Small intestine (tissue), 7 donors: ENCODE results near the gene MYO1B. TPM values are rescaled to one million over a fixed set of nuclear protein-coding genes. Genes with fewer than 3 reads are reported as not detected.

Source experiments
- DNase-seq, 2 donors: peaks; one replicate each; pipeline versions ENCODE4 v3.0.0 to v3.0.0-alpha.2; 2013
- FAIRE-seq: peaks from 2 replicates; lab custom pipeline; 2012; peaks lifted over from hg19 to GRCh38; lab: Jason Lieb, UNC
- H3K27ac ChIP-seq, 3 donors: one replicate each; pipeline ENCODE4 v1.5.1; 2013; ENCODE audit warnings: low read length in 2 of 3, mild to moderate bottlenecking in 2 of 3, control low read depth in 1 of 3, inconsistent platforms in 1 of 3, low read depth in 1 of 3, moderate library complexity in 1 of 3
- H3K27me3 ChIP-seq, 3 donors: one replicate each; pipeline ENCODE4 v1.6.1; 2013; ENCODE audit warnings: low read length in 3 of 3, inconsistent platforms in 1 of 3; ENCODE audit not compliant: control insufficient read depth in 3 of 3, insufficient read depth in 3 of 3
- H3K36me3 ChIP-seq, 3 donors: one replicate each; pipeline ENCODE4 v1.6.1; 2013; ENCODE audit warnings: low read length in 3 of 3, inconsistent platforms in 1 of 3, low read depth in 1 of 3, mild to moderate bottlenecking in 1 of 3, moderate library complexity in 1 of 3; ENCODE audit not compliant: control insufficient read depth in 3 of 3, insufficient read depth in 2 of 3
- H3K4me1 ChIP-seq, 3 donors: one replicate each; pipeline ENCODE4 v1.6.1; 2013; ENCODE audit warnings: low read length in 2 of 3, inconsistent platforms in 1 of 3, low read depth in 1 of 3, mild to moderate bottlenecking in 1 of 3, moderate library complexity in 1 of 3; ENCODE audit not compliant: control insufficient read depth in 3 of 3, insufficient read depth in 2 of 3
- H3K4me3 ChIP-seq, 3 donors: one replicate each; pipeline ENCODE4 v1.5.1; 2013; ENCODE audit warnings: low read length in 3 of 3, control low read depth in 1 of 3, inconsistent platforms in 1 of 3, low read depth in 1 of 3, mild to moderate bottlenecking in 1 of 3, moderate library complexity in 1 of 3
- H3K9me3 ChIP-seq, 2 donors: one replicate each; pipeline ENCODE4 v1.6.1; 2013; ENCODE audit warnings: low read depth in 1 of 2, low read length in 1 of 2; ENCODE audit not compliant: control insufficient read depth in 2 of 2, insufficient read depth in 1 of 2
- WGBS, 3 donors: extraction: QIAGEN DNeasy Blood & Tissue Kit; methylation state at CpG; one replicate each; pipeline ENCODE4 v1.1.7; 2013; 5-methylcytosine and 5-hydroxymethylcytosine counted together
- polyA plus RNA-seq, 4 donors: library from polyadenylated mRNA; stranded (reverse) in 3 of 4; unstranded in 1 of 4; fragments of 200-250 nt in 3 of 4; fragments of 120-200 nt in 1 of 4; gene quantifications; one replicate each; pipeline versions ENCODE4 v1.2.1 to v1.2.3, GENCODE V29; 2013
- donor health status: healthy with polysubstance abuse.
- donor health status: control.
- donor health status: control.
- donor health status: Bipolar disorder and iron deficiency.
- donor health status: healthy.

Gene MYO1B
- polyA plus RNA-seq, 4 donors = 8.1 to 34.8 (median 12.9) TPM

GRCh38 chr2:191421950-191422349 is 176.7 kb downstream of the MYO1B start:
- peaks cover 2 to 12% (median 2%) of the 10 kb centered on the region in 3 donors for H3K4me1 ChIP-seq
- H3K4me3 ChIP-seq = no peak overlapping the region
- H3K27ac ChIP-seq = no peak overlapping the region
- H3K36me3 ChIP-seq = peaks cover 0 to 13% (median 0%) of the 10 kb centered on the region in 3 donors
- DNase-seq (no peak), FAIRE-seq (no peak)
- 83 to 95% (median 83%) methylated on average over 2 of the region's 2 CpGs for WGBS, 3 donors
- H3K27me3 ChIP-seq = no peaks in the 10 kb centered on the region
- no peaks in the 10 kb centered on the region for H3K9me3 ChIP-seq

- Histone ChIP-seq H3K27ac (no peak overlapping the region), H3K4me1 (no peaks in the 10 kb centered on the region), H3K4me3 (no peak overlapping the region), H3K36me3 (peaks cover 0 to 2% (median 0%) of the 10 kb centered on the region in 3 donors), H3K27me3 (no peaks in the 10 kb centered on the region), H3K9me3 (no peaks in the 10 kb centered on the region)
- 92 to 95% (median 94%) methylated on average over 4 of the region's 4 CpGs for WGBS, 3 donors
- FAIRE-seq (no peak), DNase-seq (no peak)
These were observed 181.8 kb downstream of the MYO1B start for GRCh38 chr2:191427031-191427430.

- Histone ChIP-seq H3K27ac (no peak overlapping the region), H3K4me3 (no peak overlapping the region), H3K27me3 (no peaks in the 10 kb centered on the region), H3K4me1 (no peaks in the 10 kb centered on the region), H3K36me3 (no peaks in the 10 kb centered on the region), H3K9me3 (no peaks in the 10 kb centered on the region)
- 78 to 88% (median 88%) methylated on average over 3 of the region's 3 CpGs for WGBS, 3 donors
- FAIRE-seq (no peak), DNase-seq (no peak)
These were observed 182.9 kb downstream of the MYO1B start for GRCh38 chr2:191428141-191428540.

- no peak overlapping the region for H3K4me3 ChIP-seq
- WGBS, 3 donors = 84 to 95% (median 90%) methylated on average over 1 of the region's 1 CpG
- no peaks in the 10 kb centered on the region for H3K9me3 ChIP-seq
- H3K36me3 ChIP-seq = no peaks in the 10 kb centered on the region
- no peaks in the 10 kb centered on the region for H3K27me3 ChIP-seq
- no peaks in the 10 kb centered on the region for H3K4me1 ChIP-seq
- no peak overlapping the region for H3K27ac ChIP-seq
- DNase-seq (no peak), FAIRE-seq (no peak)
These were observed 185.3 kb downstream of the MYO1B start for GRCh38 chr2:191430476-191430875.

- Histone ChIP-seq H3K27me3 (no peaks in the 10 kb centered on the region), H3K36me3 (no peaks in the 10 kb centered on the region), H3K4me1 (peaks cover 0 to 4% (median 2%) of the 10 kb centered on the region in 3 donors), H3K27ac (no peak overlapping the region), H3K9me3 (no peaks in the 10 kb centered on the region), H3K4me3 (no peak overlapping the region)
- WGBS, 3 donors = 81 to 91% (median 87%) methylated on average over 4 of the region's 4 CpGs
- no peak for FAIRE-seq
- DNase-seq = no peak
These were observed 186.9 kb downstream of the MYO1B start for GRCh38 chr2:191432121-191432520.

- Histone ChIP-seq H3K27ac (no peak overlapping the region), H3K4me3 (no peak overlapping the region), H3K9me3 (no peaks in the 10 kb centered on the region), H3K36me3 (no peaks in the 10 kb centered on the region), H3K27me3 (no peaks in the 10 kb centered on the region), H3K4me1 (peaks cover 0 to 4% (median 2%) of the 10 kb centered on the region in 3 donors)
- no peak for DNase-seq
- no peak for FAIRE-seq
- WGBS, 3 donors = 85% methylated on average over 3 of the region's 3 CpGs
These were observed 188.9 kb downstream of the MYO1B start for GRCh38 chr2:191434072-191434471.

DNA sequence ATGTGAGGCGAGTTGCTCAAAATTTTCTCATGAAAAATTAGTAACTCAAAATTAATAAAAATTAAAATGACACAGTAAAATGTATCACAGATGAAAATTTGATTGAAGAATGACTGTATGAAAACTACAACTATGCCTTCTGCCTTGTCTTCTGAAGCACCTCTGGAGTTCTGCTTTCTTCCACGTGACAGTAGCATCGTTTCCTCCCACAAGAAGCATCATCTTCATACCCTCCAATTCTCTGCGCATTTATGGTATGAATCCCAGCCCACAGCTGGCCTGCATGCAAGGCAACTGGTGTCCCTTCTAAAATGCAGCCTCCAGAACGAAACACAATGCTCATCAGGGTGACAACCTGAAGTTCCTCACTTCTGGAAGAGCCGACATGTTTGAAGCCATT is 189.9 kb downstream of the MYO1B start:
- no peaks in the 10 kb centered on the region for H3K27me3 ChIP-seq
- H3K9me3 ChIP-seq = no peaks in the 10 kb centered on the region
- H3K4me1 ChIP-seq = peaks cover 0 to 4% (median 2%) of the 10 kb centered on the region in 3 donors
- H3K4me3 ChIP-seq = no peak overlapping the region
- H3K36me3 ChIP-seq = no peaks in the 10 kb centered on the region
- no peak overlapping the region for H3K27ac ChIP-seq
- DNase-seq (no peak), FAIRE-seq (no peak)
- 90 to 97% (median 92%) methylated on average over 6 of the region's 6 CpGs for WGBS, 3 donors

GRCh38 chr2:191436368-191437055 is 191.3 kb downstream of the MYO1B start:
- Histone ChIP-seq H3K36me3 (no peaks in the 10 kb centered on the region), H3K27ac (no peak overlapping the region), H3K4me3 (no peak overlapping the region), H3K27me3 (no peaks in the 10 kb centered on the region), H3K4me1 (peaks cover 0 to 4% (median 2%) of the 10 kb centered on the region in 3 donors), H3K9me3 (no peaks in the 10 kb centered on the region)
- 60 to 62% (median 60%) methylated on average over 6 of the region's 6 CpGs for WGBS, 3 donors
- FAIRE-seq = no peak
- DNase-seq = peak; percentile 26 to 40

- H3K9me3 ChIP-seq = no peaks in the 10 kb centered on the region
- no peaks in the 10 kb centered on the region for H3K36me3 ChIP-seq
- H3K4me3 ChIP-seq = no peak overlapping the region
- H3K27ac ChIP-seq = no peak overlapping the region
- DNase-seq = no peak
- WGBS, 3 donors = 89 to 90% (median 89%) methylated on average over 3 of the region's 3 CpGs
- FAIRE-seq = no peak
- H3K4me1 ChIP-seq = peaks cover 0 to 4% (median 2%) of the 10 kb centered on the region in 3 donors
- H3K27me3 ChIP-seq = no peaks in the 10 kb centered on the region
These were observed 194.3 kb downstream of the MYO1B start for GRCh38 chr2:191439481-191439880.
